Stomach (tissue), 9 donors: Measurements from ENCODE around the gene NR1I3. TPM values are rescaled to one million over a fixed set of nuclear protein-coding genes. Genes with fewer than 3 reads are reported as not detected.

ENCODE experiments used
- DNase-seq, 2 donors: peaks; one replicate each; pipeline versions ENCODE4 v3.0.0 to v3.0.0-alpha.2; 2013 to 2019
- H3K27ac ChIP-seq, 5 donors: fragments of 200-600 bp in 4 of 5; sonication (generic) in 4 of 5; one replicate each; pipeline ENCODE4 v1.5.1; 2013 to 2019; ENCODE audit warnings: mild to moderate bottlenecking in 1 of 5, moderate library complexity in 1 of 5
- H3K27me3 ChIP-seq, 3 donors: fragments of 200-600 bp; sonication (generic); one replicate each; pipeline ENCODE4 v1.5.1; 2017 to 2019; ENCODE audit warnings: mixed run types in 1 of 3
- H3K36me3 ChIP-seq, 4 donors: fragments of 200-600 bp; sonication (generic); 1 replicate in 3 of 4; 2 replicates in 1 of 4; pipeline ENCODE4 v1.5.1; 2016 to 2019
- H3K4me1 ChIP-seq, 4 donors: fragments of 200-600 bp; sonication (generic); one replicate each; pipeline ENCODE4 v1.5.1; 2016 to 2019
- H3K4me3 ChIP-seq, 4 donors: fragments of 200-600 bp; sonication (generic) in 3 of 4; one replicate each; pipeline ENCODE4 v1.5.1; 2016 to 2019; ENCODE audit warnings: mild to moderate bottlenecking in 1 of 4
- H3K9me3 ChIP-seq, 4 donors: fragments of 200-600 bp; sonication (generic); one replicate each; pipeline ENCODE4 v1.5.1; 2016 to 2019
- CTCF ChIP-seq, 7 experiments: fragments of 450-650 bp in 4 of 7; fragments of 200-600 bp in 3 of 7; sonication (generic) in 3 of 7; IDR thresholded peaks; one replicate each; pipeline ENCODE4 v1.5.1; 2016 to 2019; ENCODE audit warnings: antibody characterized with exemption in 7 of 7, control low read depth in 2 of 7, mild to moderate bottlenecking in 1 of 7
- EP300 ChIP-seq: sonication (generic); formaldehyde crosslinking; IDR thresholded peaks from one replicate; pipeline ENCODE4 v1.6.1; 2017; ENCODE audit warnings: antibody characterized with exemption
- POLR2A ChIP-seq, 4 donors: fragments of 450-650 bp; IDR thresholded peaks; one replicate each; pipeline ENCODE4 v1.6.1; 2016; ENCODE audit warnings: antibody characterized with exemption in 4 of 4, control low read depth in 2 of 4, mild to moderate bottlenecking in 1 of 4, moderate library complexity in 1 of 4
- POLR2AphosphoS5 ChIP-seq, 3 donors: sonication (generic); formaldehyde crosslinking; IDR thresholded peaks; one replicate each; pipeline ENCODE4 v1.6.1; 2016; ENCODE audit warnings: antibody characterized with exemption in 3 of 3
- WGBS, 5 donors: extraction: QIAGEN DNeasy Blood & Tissue Kit in 3 of 5; methylation state at CpG; one replicate each; pipeline versions ENCODE4 v1.1.5 to v1.1.7; 2013 to 2018; 5-methylcytosine and 5-hydroxymethylcytosine counted together
- intact Hi-C: fragments of 100-400 bp; cut with DNase I; formaldehyde crosslinking; loops from one replicate; pipeline ENCODE4 v1.15.1; 2023; ENCODE audit warnings: low total_unique reads
- polyA plus RNA-seq, 3 donors: library from polyadenylated mRNA; stranded (reverse); fragments of 200-250 nt; gene quantifications; one replicate each; pipeline ENCODE4 v1.2.3, GENCODE V29; 2013
- total RNA-seq, 5 donors: library from RNA; depleted of rRNA; stranded (reverse); fragments of >200 nt; gene quantifications; one replicate each; pipeline versions ENCODE4 v1.1.0 to v1.2.3, GENCODE V29; 2014 to 2016
- donor health status: healthy with polysubstance abuse.
- donor health status: Bipolar disorder and iron deficiency.
- donor health status: healthy.

NR1I3 gene
- total and polyA plus RNA-seq, 8 donors: 0.55 TPM; not detected in 7

- intact Hi-C loops: no loop called here
- Histone ChIP-seq H3K36me3 (peaks cover 0 to 19% (median 14%) of the 10 kb centered on the region in 4 donors), H3K9me3 (no peaks in the 10 kb centered on the region), H3K4me3 (no peak overlapping the region), H3K4me1 (peaks cover 9 to 37% (median 14%) of the 10 kb centered on the region in 4 donors), H3K27me3 (no peaks in the 10 kb centered on the region), H3K27ac (no peak overlapping the region)
- TF ChIP-seq EP300 (no peak), POLR2AphosphoS5 (IDR thresholded peaks at IDR 0.05) (no peak), CTCF (IDR thresholded peaks at IDR 0.05) (no peak), POLR2A (IDR thresholded peaks at IDR 0.05) (no peak)
- no peak for DNase-seq
- 73 to 88% (median 84%) methylated on average over 6 of the region's 6 CpGs for WGBS, 5 donors
These were observed 49.6 kb downstream of the NR1I3 start for GRCh38 chr1:161188381-161188780.

- H3K4me3 ChIP-seq: no peak overlapping the region
- no peak for TF ChIP-seq POLR2A (IDR thresholded peaks at IDR 0.05)
- no peak for TF ChIP-seq CTCF (IDR thresholded peaks at IDR 0.05)
- TF ChIP-seq EP300: no peak
- TF ChIP-seq POLR2AphosphoS5 (IDR thresholded peaks at IDR 0.05): no peak
- peaks cover 0 to 15% (median 10%) of the 10 kb centered on the region in 4 donors for H3K36me3 ChIP-seq
- no peaks in the 10 kb centered on the region for H3K27me3 ChIP-seq
- intact Hi-C loops: no loop called here
- H3K4me1 ChIP-seq: peaks cover under 1 to 34% (median 7%) of the 10 kb centered on the region in 4 donors
- WGBS, 5 donors: 42 to 69% (median 49%) methylated on average over 3 of the region's 3 CpGs
- no peaks in the 10 kb centered on the region for H3K9me3 ChIP-seq
- peak overlapping the region in 2 of 5 donors; percentile 19 to 85 for H3K27ac ChIP-seq
- no peak for DNase-seq
These were observed 50.7 kb downstream of the NR1I3 start for GRCh38 chr1:161187311-161187710.

GRCh38 chr1:161185732-161186311 lies 52.2 kb downstream of the NR1I3 start:
- no peak overlapping the region for H3K4me3 ChIP-seq
- peaks cover 0 to 3% (median 1%) of the 10 kb centered on the region in 4 donors for H3K36me3 ChIP-seq
- no peaks in the 10 kb centered on the region for H3K27me3 ChIP-seq
- no peak for TF ChIP-seq EP300
- H3K27ac ChIP-seq: peak overlapping the region; percentile 3 to 85 (median 55)
- no peak for DNase-seq
- intact Hi-C loops: no loop called here
- WGBS, 5 donors: 35 to 50% (median 40%) methylated on average over 2 of the region's 2 CpGs
- H3K9me3 ChIP-seq: no peaks in the 10 kb centered on the region
- H3K4me1 ChIP-seq: peaks cover 0 to 36% (median 7%) of the 10 kb centered on the region in 4 donors

- H3K36me3 ChIP-seq: no peaks in the 10 kb centered on the region
- DNase-seq: peak; percentile 58 to 89
These were observed 52.7 kb downstream of the NR1I3 start for GRCh38 chr1:161185282-161185682.

More at GRCh38 chr1:161185282-161185682, 52.7 kb downstream of the NR1I3 start:
- peaks cover 0 to 36% (median 7%) of the 10 kb centered on the region in 4 donors for H3K4me1 ChIP-seq
- H3K27me3 ChIP-seq: no peaks in the 10 kb centered on the region
- WGBS, 5 donors: 18 to 26% (median 20%) methylated on average over 3 of the region's 3 CpGs
- TF ChIP-seq CTCF (IDR thresholded peaks at IDR 0.05) (no peak), POLR2AphosphoS5 (IDR thresholded peaks at IDR 0.05) (peak in 1 of 3 donors; percentile 8)
- no peaks in the 10 kb centered on the region for H3K9me3 ChIP-seq
- intact Hi-C loops: no loop called here
- H3K4me3 ChIP-seq: no peak overlapping the region
- H3K27ac ChIP-seq: peak overlapping the region in 4 of 5 donors; percentile 54 to 85 (median 67)
